ENCODE results near the gene ACP2.

DNA sequence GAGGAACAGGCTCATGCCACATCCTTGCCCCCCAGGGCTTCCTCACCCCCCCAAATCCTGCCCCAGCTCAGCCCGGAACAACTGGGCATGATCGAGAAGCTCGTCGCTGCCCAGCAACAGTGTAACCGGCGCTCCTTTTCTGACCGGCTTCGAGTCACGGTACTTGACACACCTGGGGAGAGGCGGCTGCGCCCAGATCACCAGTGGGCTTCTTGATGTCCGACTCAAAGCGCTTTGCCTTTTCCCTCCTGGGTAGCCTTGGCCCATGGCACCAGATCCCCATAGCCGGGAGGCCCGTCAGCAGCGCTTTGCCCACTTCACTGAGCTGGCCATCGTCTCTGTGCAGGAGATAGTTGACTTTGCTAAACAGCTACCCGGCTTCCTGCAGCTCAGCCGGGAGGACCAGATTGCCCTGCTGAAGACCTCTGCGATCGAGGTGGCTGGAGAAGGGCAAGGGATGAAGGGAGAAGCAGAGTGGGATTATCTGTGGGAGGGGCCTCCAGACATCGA, 12.7 kb upstream of the ACP2 start:
- TF ChIP-seq, protein P1, sequence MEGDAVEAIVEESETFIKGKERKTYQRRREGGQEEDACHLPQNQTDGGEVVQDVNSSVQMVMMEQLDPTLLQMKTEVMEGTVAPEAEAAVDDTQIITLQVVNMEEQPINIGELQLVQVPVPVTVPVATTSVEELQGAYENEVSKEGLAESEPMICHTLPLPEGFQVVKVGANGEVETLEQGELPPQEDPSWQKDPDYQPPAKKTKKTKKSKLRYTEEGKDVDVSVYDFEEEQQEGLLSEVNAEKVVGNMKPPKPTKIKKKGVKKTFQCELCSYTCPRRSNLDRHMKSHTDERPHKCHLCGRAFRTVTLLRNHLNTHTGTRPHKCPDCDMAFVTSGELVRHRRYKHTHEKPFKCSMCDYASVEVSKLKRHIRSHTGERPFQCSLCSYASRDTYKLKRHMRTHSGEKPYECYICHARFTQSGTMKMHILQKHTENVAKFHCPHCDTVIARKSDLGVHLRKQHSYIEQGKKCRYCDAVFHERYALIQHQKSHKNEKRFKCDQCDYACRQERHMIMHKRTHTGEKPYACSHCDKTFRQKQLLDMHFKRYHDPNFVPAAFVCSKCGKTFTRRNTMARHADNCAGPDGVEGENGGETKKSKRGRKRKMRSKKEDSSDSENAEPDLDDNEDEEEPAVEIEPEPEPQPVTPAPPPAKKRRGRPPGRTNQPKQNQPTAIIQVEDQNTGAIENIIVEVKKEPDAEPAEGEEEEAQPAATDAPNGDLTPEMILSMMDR (IDR thresholded peaks at IDR 0.05; ENCODE audit: insufficient read depth, low read depth, low read length) = no peak
- TF ChIP-seq EZH2 (IDR thresholded peaks at IDR 0.05; ENCODE audit: insufficient read depth, low read length) = no peak
